GM12878 (cell line): ENCODE data around the gene ELAVL1. TPM values are rescaled to one million over a fixed set of nuclear protein-coding genes. Genes with fewer than 3 reads are reported as not detected.

Experiments used
- ATAC-seq: fragments of 200-7000 bp; cut with Tn5 transposase; 3 replicates; pipeline ENCODE4 v1.9.1; 2020; ENCODE audit warnings: mild to moderate bottlenecking, moderate library complexity
- BruUV-seq: library from RNA; stranded (reverse); fragments of 400-500 nt; replicated peaks from 2 replicates; lab custom pipeline; 2021; lab: Mats Ljungman, UMichigan
- CTCF ChIA-PET: fragments of 300-600 bp; sonication (Branson Sonifier 250); formaldehyde crosslinking; extraction: SDS; loops from one replicate; lab custom pipeline; 2021; ENCODE audit warnings: inconsistent platforms; lab: Yijun Ruan, JAX
- POLR2A ChIA-PET: fragments of 350-600 bp; formaldehyde crosslinking; extraction: SDS; loops from one replicate; lab custom pipeline; 2021; ENCODE audit warnings: inconsistent platforms; lab: Charles Lee
- RAD21 ChIA-PET: fragments of 300-600 bp; sonication (Branson Sonifier 250); formaldehyde crosslinking; loops from one replicate; lab custom pipeline; 2023; ENCODE audit warnings: antibody characterized with exemption; ENCODE audit not compliant: unreplicated experiment; lab: Charles Lee
- SMC1A ChIA-PET: fragments of 300-600 bp; sonication (Branson Sonifier 250); formaldehyde crosslinking; loops from one replicate; lab custom pipeline; 2023; ENCODE audit not compliant: unreplicated experiment, uncharacterized antibody; lab: Charles Lee
- DNase-seq: peaks from one replicate; pipeline ENCODE4 v3.0.0-alpha.2; 2011; ENCODE audit warnings: low read depth, low spot score
- FAIRE-seq: peaks from 3 replicates; lab custom pipeline; 2011; peaks lifted over from hg19 to GRCh38; lab: Jason Lieb, UNC
- H2AFZ ChIP-seq: 2 replicates; pipeline ENCODE4 v1.6.0; 2011; ENCODE audit warnings: low read depth, low read length, control low read depth; ENCODE audit not compliant: control insufficient read depth
- H3K27ac ChIP-seq: 2 replicates; pipeline ENCODE4 v1.5.1; 2011; ENCODE audit warnings: control low read depth; ENCODE audit not compliant: control insufficient read depth, insufficient read depth
- H3K27me3 ChIP-seq, 2 experiments: replicated peaks in 1 of 2; 2 replicates each; pipeline versions ENCODE4 v1.6.0 to v1.6.1; 2011; ENCODE audit warnings: low read length in 1 of 2; ENCODE audit not compliant: control insufficient read depth in 2 of 2, insufficient read depth in 2 of 2
- H3K36me3 ChIP-seq, 2 experiments: 2 replicates each; pipeline ENCODE4 v1.5.1; 2011; ENCODE audit warnings: low read length in 1 of 2; ENCODE audit not compliant: control insufficient read depth in 2 of 2, insufficient read depth in 2 of 2
- H3K4me1 ChIP-seq: 2 replicates; pipeline ENCODE4 v1.6.1; 2011; ENCODE audit warnings: mild to moderate bottlenecking, low read length, moderate library complexity, mixed read lengths; ENCODE audit not compliant: control insufficient read depth, insufficient read depth
- H3K4me2 ChIP-seq: 2 replicates; pipeline ENCODE4 v1.6.0; 2011; ENCODE audit warnings: control low read depth; ENCODE audit not compliant: control insufficient read depth, insufficient read depth
- H3K4me3 ChIP-seq: fragments of 200-600 bp; sonication (generic); 2 replicates; pipeline ENCODE4 v1.5.1; 2016
- H3K79me2 ChIP-seq: 2 replicates; pipeline ENCODE4 v1.6.0; 2011; ENCODE audit warnings: low read length; ENCODE audit not compliant: control insufficient read depth, insufficient read depth
- H3K9ac ChIP-seq: 2 replicates; pipeline ENCODE4 v1.8.0; 2011; ENCODE audit warnings: low read length, control low read depth, mixed read lengths; ENCODE audit not compliant: control insufficient read depth, insufficient read depth
- H3K9me3 ChIP-seq: replicated peaks from 3 replicates; pipeline ENCODE4 v1.5.1; 2011; ENCODE audit warnings: mild to moderate bottlenecking, low read length; ENCODE audit not compliant: control insufficient read depth, insufficient read depth
- H4K20me1 ChIP-seq: 2 replicates; pipeline ENCODE4 v1.6.0; 2011; ENCODE audit not compliant: control insufficient read depth, insufficient read depth
- NFXL1 ChIP-seq: fragments of 450-650 bp; IDR thresholded peaks from 2 replicates; pipeline ENCODE4 v1.6.1; 2017; ENCODE audit warnings: antibody characterized with exemption, mild to moderate bottlenecking, borderline replicate concordance
- NR2F1 ChIP-seq: fragments of 450-650 bp; conservative IDR thresholded peaks from 2 replicates; pipeline ENCODE4 v1.6.1; 2017; ENCODE audit warnings: mild to moderate bottlenecking
- WGBS: methylation state at CpG from one replicate; pipeline ENCODE4 v1.1.6; 2016; ENCODE audit warnings: low lambda C conversion rate; ENCODE audit not compliant: insufficient replicate concordance, insufficient coverage; ENCODE audit errors: missing lambda C conversion rate; 5-methylcytosine and 5-hydroxymethylcytosine counted together
- in situ Hi-C: fragments of 300-500 bp; cut with MboI; formaldehyde crosslinking; loops from 9 replicates; pipeline ENCODE4 v1.14.3; 2018; ENCODE audit warnings: mixed read lengths
- intact Hi-C: fragments of 100-400 bp; cut with micrococcal nuclease; formaldehyde crosslinking; loops from one replicate; pipeline ENCODE4 v1.14.2; 2022; ENCODE audit not compliant: unreplicated experiment
- polyA plus RNA-seq, 11 experiments: library from polyadenylated mRNA; depleted of rRNA in 4 of 11; unstranded in 6 of 11; stranded (reverse) in 5 of 11; fragments of >200 nt; fragmentation: Nextera tagmentation in 4 of 11; fragmentation: Illumina TruSeq in 1 of 11; extraction: Ambion mirVana in 4 of 11; extraction: Trizol in 1 of 11; gene quantifications; 1 replicate in 1 of 11; 2 replicates in 10 of 11; pipeline versions ENCODE4 v1.2.1 to v1.2.3, GENCODE V29; 2011 to 2016; ENCODE audit warnings: inconsistent platforms in 2 of 11, missing spikeins in 2 of 11, low read depth in 1 of 11
- total RNA-seq, 4 experiments: library from RNA; depleted of rRNA in 3 of 4; stranded (reverse); fragments of >200 nt in 3 of 4; fragmentation: Illumina TruSeq in 1 of 4; extraction: Trizol in 1 of 4; gene quantifications; 2 replicates each; pipeline versions ENCODE4 v1.2.1 to v1.2.3, GENCODE V29; 2013 to 2021
- TF ChIP-seq, protein P1 (sequence below): fragments of 450-650 bp; IDR thresholded peaks from 2 replicates; pipeline ENCODE4 v1.6.1; 2014; ENCODE audit warnings: mild to moderate bottlenecking
- TF ChIP-seq, protein P2 (sequence below): IDR thresholded peaks from 2 replicates; pipeline ENCODE4 v1.6.1; 2012; ENCODE audit warnings: improper control_type of control experiment, low read depth, low read length; ENCODE audit not compliant: insufficient replicate concordance

The ELAVL1 gene
- total and polyA plus RNA-seq, 10 of the 15 experiments (the other 5 are each of a cell fraction or from before 2014, with no cell fraction given), result 7.4 to 155 (median 70.3) TPM

DNA sequence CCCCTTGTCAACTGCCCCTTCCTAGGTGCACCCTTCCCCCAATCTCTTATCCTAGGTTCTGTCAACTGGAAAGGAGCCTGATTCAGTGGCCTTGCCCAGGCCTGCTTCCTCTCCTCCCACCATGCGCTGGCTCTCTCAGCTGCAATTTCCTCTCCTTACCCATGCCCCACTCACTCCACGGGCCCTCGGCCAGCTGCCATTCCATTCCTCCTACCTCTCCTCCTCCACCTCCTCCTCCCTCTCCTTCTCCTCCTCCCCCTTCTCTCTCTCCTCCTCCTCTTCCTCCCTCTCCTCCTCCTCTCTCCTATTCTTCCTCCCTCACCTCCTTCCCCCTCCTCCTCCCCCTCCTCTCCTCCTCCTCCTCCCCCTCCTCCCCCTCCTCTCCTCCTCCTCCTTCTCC lies 52.4 kb downstream of the ELAVL1 start:
- RAD21 ChIA-PET, result no interaction called here
- CTCF ChIA-PET, result no interaction called here
- Histone ChIP-seq H2AFZ (no peak overlapping the region), H3K4me3 (no peak overlapping the region), H3K27ac (no peak overlapping the region), H3K27me3 (no peaks in the 10 kb centered on the region), H3K36me3 (no peaks in the 10 kb centered on the region), H3K4me1 (no peaks in the 10 kb centered on the region), H3K79me2 (no peaks in the 10 kb centered on the region), H3K9me3 (no peaks in the 10 kb centered on the region), H3K4me2 (no peak overlapping the region), H4K20me1 (no peaks in the 10 kb centered on the region), H3K9ac (no peak overlapping the region)
- intact Hi-C loops (no loop called here), in situ Hi-C loops (no loop called here)
- SMC1A ChIA-PET, result no interaction called here
- BruUV-seq, result no TSS peak
- WGBS, result 7% methylated on average over 2 of the region's 3 CpGs
- FAIRE-seq (no peak), DNase-seq (no peak), ATAC-seq (no peak)
- POLR2A ChIA-PET, result interaction anchor here (0.7 kb wide), 1 partner anchor 75 kb away, joined by 4 read pairs; no protein-coding TSS in a partner anchor
- TF ChIP-seq, protein P1, sequence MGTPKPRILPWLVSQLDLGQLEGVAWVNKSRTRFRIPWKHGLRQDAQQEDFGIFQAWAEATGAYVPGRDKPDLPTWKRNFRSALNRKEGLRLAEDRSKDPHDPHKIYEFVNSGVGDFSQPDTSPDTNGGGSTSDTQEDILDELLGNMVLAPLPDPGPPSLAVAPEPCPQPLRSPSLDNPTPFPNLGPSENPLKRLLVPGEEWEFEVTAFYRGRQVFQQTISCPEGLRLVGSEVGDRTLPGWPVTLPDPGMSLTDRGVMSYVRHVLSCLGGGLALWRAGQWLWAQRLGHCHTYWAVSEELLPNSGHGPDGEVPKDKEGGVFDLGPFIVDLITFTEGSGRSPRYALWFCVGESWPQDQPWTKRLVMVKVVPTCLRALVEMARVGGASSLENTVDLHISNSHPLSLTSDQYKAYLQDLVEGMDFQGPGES, result no peak
- TF ChIP-seq NFXL1, result no peak
- TF ChIP-seq NR2F1, result no peak
- TF ChIP-seq, protein P2, sequence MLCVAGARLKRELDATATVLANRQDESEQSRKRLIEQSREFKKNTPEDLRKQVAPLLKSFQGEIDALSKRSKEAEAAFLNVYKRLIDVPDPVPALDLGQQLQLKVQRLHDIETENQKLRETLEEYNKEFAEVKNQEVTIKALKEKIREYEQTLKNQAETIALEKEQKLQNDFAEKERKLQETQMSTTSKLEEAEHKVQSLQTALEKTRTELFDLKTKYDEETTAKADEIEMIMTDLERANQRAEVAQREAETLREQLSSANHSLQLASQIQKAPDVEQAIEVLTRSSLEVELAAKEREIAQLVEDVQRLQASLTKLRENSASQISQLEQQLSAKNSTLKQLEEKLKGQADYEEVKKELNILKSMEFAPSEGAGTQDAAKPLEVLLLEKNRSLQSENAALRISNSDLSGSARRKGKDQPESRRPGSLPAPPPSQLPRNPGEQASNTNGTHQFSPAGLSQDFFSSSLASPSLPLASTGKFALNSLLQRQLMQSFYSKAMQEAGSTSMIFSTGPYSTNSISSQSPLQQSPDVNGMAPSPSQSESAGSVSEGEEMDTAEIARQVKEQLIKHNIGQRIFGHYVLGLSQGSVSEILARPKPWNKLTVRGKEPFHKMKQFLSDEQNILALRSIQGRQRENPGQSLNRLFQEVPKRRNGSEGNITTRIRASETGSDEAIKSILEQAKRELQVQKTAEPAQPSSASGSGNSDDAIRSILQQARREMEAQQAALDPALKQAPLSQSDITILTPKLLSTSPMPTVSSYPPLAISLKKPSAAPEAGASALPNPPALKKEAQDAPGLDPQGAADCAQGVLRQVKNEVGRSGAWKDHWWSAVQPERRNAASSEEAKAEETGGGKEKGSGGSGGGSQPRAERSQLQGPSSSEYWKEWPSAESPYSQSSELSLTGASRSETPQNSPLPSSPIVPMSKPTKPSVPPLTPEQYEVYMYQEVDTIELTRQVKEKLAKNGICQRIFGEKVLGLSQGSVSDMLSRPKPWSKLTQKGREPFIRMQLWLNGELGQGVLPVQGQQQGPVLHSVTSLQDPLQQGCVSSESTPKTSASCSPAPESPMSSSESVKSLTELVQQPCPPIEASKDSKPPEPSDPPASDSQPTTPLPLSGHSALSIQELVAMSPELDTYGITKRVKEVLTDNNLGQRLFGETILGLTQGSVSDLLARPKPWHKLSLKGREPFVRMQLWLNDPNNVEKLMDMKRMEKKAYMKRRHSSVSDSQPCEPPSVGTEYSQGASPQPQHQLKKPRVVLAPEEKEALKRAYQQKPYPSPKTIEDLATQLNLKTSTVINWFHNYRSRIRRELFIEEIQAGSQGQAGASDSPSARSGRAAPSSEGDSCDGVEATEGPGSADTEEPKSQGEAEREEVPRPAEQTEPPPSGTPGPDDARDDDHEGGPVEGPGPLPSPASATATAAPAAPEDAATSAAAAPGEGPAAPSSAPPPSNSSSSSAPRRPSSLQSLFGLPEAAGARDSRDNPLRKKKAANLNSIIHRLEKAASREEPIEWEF, result no peak
